K562 (cell line): Measurements from ENCODE around the gene RPS23. TPM values are rescaled to one million over a fixed set of nuclear protein-coding genes. Genes with fewer than 3 reads are reported as not detected.
A peak's percentile ranks its signal among the peaks of the same experiment; 100 is the strongest.

Experiments
- ATAC-seq: fragments of 200-7000 bp; cut with Tn5 transposase; 3 replicates; pipeline ENCODE4 v1.9.1; 2020; ENCODE audit warnings: moderate library complexity
- BruUV-seq: library from RNA; stranded (reverse); fragments of 400-500 nt; replicated peaks from 2 replicates; lab custom pipeline; 2021; lab: Mats Ljungman, UMichigan
- CTCF ChIA-PET: fragments of 300-600 bp; formaldehyde crosslinking; extraction: SDS; loops from one replicate; lab custom pipeline; 2021; ENCODE audit warnings: low intra/inter-chr PET ratio; lab: Yijun Ruan, JAX
- POLR2A ChIA-PET: fragments of 300-600, 350-650 bp; sonication (Branson Sonifier 250); formaldehyde crosslinking; extraction: SDS; loops from one replicate; lab custom pipeline; 2021; ENCODE audit warnings: antibody characterized with exemption, inconsistent platforms; lab: Yijun Ruan, JAX
- DNase-seq, 4 experiments: peaks; one replicate each; pipeline versions ENCODE4 v3.0.0 to v3.0.0-alpha.2; 2011 to 2018; ENCODE audit warnings: low spot score in 3 of 4, mixed read lengths in 3 of 4; ENCODE audit errors: extremely low read depth in 1 of 4
- FAIRE-seq: peaks from 2 replicates; lab custom pipeline; 2011; peaks lifted over from hg19 to GRCh38; lab: Jason Lieb, UNC
- H2AFZ ChIP-seq: 2 replicates; pipeline ENCODE4 v1.6.0; 2011; ENCODE audit warnings: low read depth, low read length, control low read depth, inconsistent platforms
- H3K27ac ChIP-seq: fragments of 200-600 bp; 3 replicates; pipeline ENCODE4 v1.8.0; 2011; ENCODE audit warnings: low read depth, mild to moderate bottlenecking, control low read depth, inconsistent platforms, low read length, moderate library complexity, mixed read lengths; ENCODE audit errors: extremely low read depth
- H3K27me3 ChIP-seq, 2 experiments: fragments of 300-600 bp in 1 of 2; 2 replicates in 1 of 2; 3 replicates in 1 of 2; pipeline versions ENCODE4 v1.6.0 to v1.8.0; 2011; ENCODE audit warnings: inconsistent platforms in 2 of 2, low read length in 2 of 2, mild to moderate bottlenecking in 1 of 2, mixed read lengths in 1 of 2, moderate library complexity in 1 of 2; ENCODE audit not compliant: control insufficient read depth in 2 of 2, insufficient read depth in 2 of 2
- H3K36me3 ChIP-seq: fragments of 300-600 bp; 3 replicates; pipeline ENCODE4 v1.8.0; 2011; ENCODE audit warnings: mild to moderate bottlenecking, low read length, inconsistent platforms; ENCODE audit not compliant: control insufficient read depth, insufficient read depth
- H3K4me1 ChIP-seq, 2 experiments: fragments of 200-600 bp in 1 of 2; replicated peaks in 1 of 2; 2 replicates in 1 of 2; 3 replicates in 1 of 2; pipeline versions ENCODE4 v1.5.1 to v1.8.0; 2011; ENCODE audit warnings: inconsistent platforms in 2 of 2, low read length in 2 of 2, mild to moderate bottlenecking in 1 of 2, mixed read lengths in 1 of 2, moderate library complexity in 1 of 2; ENCODE audit not compliant: control insufficient read depth in 2 of 2, insufficient read depth in 2 of 2
- H3K4me2 ChIP-seq: 2 replicates; pipeline ENCODE4 v1.6.1; 2011; ENCODE audit warnings: low read length, control low read depth, inconsistent platforms, mixed read lengths; ENCODE audit not compliant: insufficient read depth
- H3K4me3 ChIP-seq: fragments of 200-600 bp; sonication (generic), shearing (Covaris generic); 2 replicates; pipeline ENCODE4 v1.5.1; 2016; ENCODE audit warnings: control low read depth, inconsistent platforms
- H3K79me2 ChIP-seq: fragments of 200-600 bp; 3 replicates; pipeline ENCODE4 v1.8.0; 2011; ENCODE audit warnings: low read length, inconsistent platforms; ENCODE audit not compliant: control insufficient read depth, insufficient read depth
- H3K9ac ChIP-seq, 2 experiments: 2 replicates each; pipeline versions ENCODE4 v1.6.0 to v1.6.1; 2011; ENCODE audit warnings: low read depth in 2 of 2, low read length in 2 of 2, control low read depth in 1 of 2, inconsistent platforms in 1 of 2, mild to moderate bottlenecking in 1 of 2, mixed read lengths in 1 of 2; ENCODE audit not compliant: insufficient read depth in 1 of 2
- H3K9me1 ChIP-seq: one replicate; pipeline ENCODE4 v1.6.0; 2011; ENCODE audit warnings: inconsistent platforms, mild to moderate bottlenecking, low read length, moderate library complexity; ENCODE audit not compliant: control insufficient read depth, insufficient read depth
- H3K9me3 ChIP-seq: replicated peaks from 2 replicates; pipeline ENCODE4 v1.5.1; 2011; ENCODE audit warnings: low read depth, low read length, inconsistent platforms; ENCODE audit not compliant: control insufficient read depth, insufficient read depth
- H4K20me1 ChIP-seq: replicated peaks from 2 replicates; pipeline ENCODE4 v1.6.1; 2011; ENCODE audit warnings: low read length, inconsistent platforms, mixed read lengths; ENCODE audit not compliant: control insufficient read depth, insufficient read depth
- BCOR ChIP-seq: fragments of 450-650 bp; IDR thresholded peaks from 2 replicates; pipeline ENCODE4 v1.6.1; 2016
- C11orf30 ChIP-seq: fragments of 450-650 bp; IDR thresholded peaks from 2 replicates; pipeline ENCODE4 v1.6.1; 2016; ENCODE audit warnings: low read depth, mild to moderate bottlenecking
- CBX3 ChIP-seq, 2 experiments: IDR thresholded peaks; 1 replicate in 1 of 2; 2 replicates in 1 of 2; pipeline ENCODE4 v1.6.1; 2012; ENCODE audit warnings: inconsistent platforms in 2 of 2, low read length in 2 of 2, borderline replicate concordance in 1 of 2, control low read depth in 1 of 2
- HNRNPL ChIP-seq: fragments of 200-400 bp; formaldehyde crosslinking; IDR thresholded peaks from 2 replicates; pipeline ENCODE4 v1.6.1; 2017; ENCODE audit warnings: low read depth, mild to moderate bottlenecking, low read length
- KHSRP ChIP-seq: fragments of 450-650 bp; IDR thresholded peaks from 2 replicates; pipeline ENCODE4 v1.6.1; 2017
- MCM5 ChIP-seq: fragments of 450-650 bp; IDR thresholded peaks from 2 replicates; pipeline ENCODE4 v1.6.1; 2016; ENCODE audit warnings: low read depth
- MTA2 ChIP-seq: fragments of 450-650 bp; IDR thresholded peaks from 2 replicates; pipeline ENCODE4 v1.6.1; 2016; ENCODE audit warnings: low read depth
- NFATC3 ChIP-seq: fragments of 450-650 bp; IDR thresholded peaks from 2 replicates; pipeline ENCODE4 v1.6.1; 2017; ENCODE audit warnings: mild to moderate bottlenecking
- RBM25 ChIP-seq: fragments of 200-400 bp; formaldehyde crosslinking; IDR thresholded peaks from 2 replicates; pipeline ENCODE4 v1.6.1; 2018; ENCODE audit warnings: low read length, low read depth, moderate library complexity; ENCODE audit not compliant: severe bottlenecking
- SETDB1 ChIP-seq: IDR thresholded peaks from one replicate; pipeline ENCODE4 v1.6.1; 2012; ENCODE audit warnings: low read length, control low read depth, inconsistent platforms
- XRCC3 ChIP-seq: fragments of 450-650 bp; IDR thresholded peaks from 2 replicates; pipeline ENCODE4 v1.6.1; 2017; ENCODE audit warnings: mild to moderate bottlenecking, moderate library complexity
- ZFP36 ChIP-seq: fragments of 150-350 bp; IDR thresholded peaks from 2 replicates; pipeline ENCODE4 v1.6.1; 2018; ENCODE audit warnings: low read length, low read depth; ENCODE audit not compliant: partially characterized antibody
- ZFPM2 ChIP-seq: fragments of 250-450 bp; sonication (Bioruptor Pico); IDR thresholded peaks from 2 replicates; pipeline ENCODE4 v1.5.1; 2022; ENCODE audit warnings: mild to moderate bottlenecking
- ZNF146 ChIP-seq: IDR thresholded peaks from one replicate; pipeline ENCODE4 v1.6.1; 2018; ENCODE audit warnings: missing compliant biosample characterization; ENCODE audit not compliant: unreplicated experiment
- ZNF239 ChIP-seq: fragments of 250-450 bp; sonication (Bioruptor Pico); IDR thresholded peaks from 2 replicates; pipeline ENCODE4 v1.4.0; 2020; ENCODE audit warnings: mild to moderate bottlenecking
- WGBS: fragments of 100-300 bp; shearing (Covaris generic); methylation state at CpG from one replicate; pipeline ENCODE4 v1.1.6; 2016; ENCODE audit warnings: low coverage, mixed read lengths; ENCODE audit not compliant: insufficient coverage; ENCODE audit errors: missing lambda C conversion rate; 5-methylcytosine and 5-hydroxymethylcytosine counted together
- in situ Hi-C: fragments of 300-500 bp; cut with MboI; formaldehyde crosslinking; loops from 4 replicates; pipeline ENCODE4 v1.15.0; 2018; ENCODE audit warnings: inconsistent platforms, mixed read lengths
- intact Hi-C: fragments of 100-400 bp; cut with micrococcal nuclease; formaldehyde crosslinking; loops from 2 replicates; pipeline ENCODE4 v1.14.2; 2022
- polyA plus RNA-seq, 8 experiments: library from polyadenylated mRNA; depleted of rRNA in 4 of 8; stranded (reverse) in 5 of 8; unstranded in 3 of 8; fragments of >200 nt; fragmentation: Nextera tagmentation in 2 of 8; fragmentation: Illumina TruSeq in 1 of 8; extraction: Ambion mirVana in 2 of 8; extraction: Trizol in 1 of 8; gene quantifications; 2 replicates each; pipeline versions ENCODE4 v1.2.1 to v1.2.3, GENCODE V29; 2011 to 2014; ENCODE audit warnings: inconsistent platforms in 1 of 8, missing spikeins in 1 of 8
- total RNA-seq, 7 experiments: library from RNA; depleted of rRNA in 6 of 7; stranded (reverse); fragments of >200 nt in 6 of 7; fragmentation: Illumina TruSeq in 2 of 7; extraction: Trizol in 2 of 7; gene quantifications; 2 replicates each; pipeline versions ENCODE4 v1.2.1 to v1.2.3, GENCODE V29; 2011 to 2021; ENCODE audit warnings: low replicate concordance in 1 of 7
- TF ChIP-seq, protein P1 (sequence below): fragments of 250-450 bp; sonication (Bioruptor Pico); IDR thresholded peaks from 2 replicates; pipeline ENCODE4 v1.8.0; 2022; ENCODE audit warnings: inconsistent platforms
- TF ChIP-seq, protein P2 (sequence below): fragments of 450-650 bp; IDR thresholded peaks from 2 replicates; pipeline ENCODE4 v1.6.1; 2016; ENCODE audit warnings: mild to moderate bottlenecking

The RPS23 gene
- total and polyA plus RNA-seq, 9 of the 15 experiments (the other 6 are each of a cell fraction or from before 2014, with no cell fraction given), result 3,252 to 10,689 (median 6,302) TPM

DNA sequence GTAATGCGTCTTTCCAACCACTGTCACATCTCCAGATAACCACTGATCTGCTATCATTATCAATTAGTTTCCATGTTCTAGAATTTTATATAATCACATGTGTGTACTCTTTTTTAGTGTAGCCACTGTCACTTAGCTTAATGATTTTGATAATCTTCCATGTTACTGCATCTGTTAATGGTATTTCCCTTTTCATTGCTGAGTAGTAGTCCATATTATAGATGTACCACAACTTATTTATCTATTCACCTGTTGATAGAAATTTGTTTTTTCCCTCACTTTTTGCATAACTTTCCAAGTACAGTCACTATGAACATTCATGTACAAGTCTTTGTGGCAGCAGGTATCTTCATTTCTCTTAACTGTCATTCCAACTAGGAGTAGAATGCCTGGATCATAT lies 30.3 kb upstream of the RPS23 start:
- ChIA-PET POLR2A (no interaction called here), CTCF (no interaction called here)
- Histone ChIP-seq H3K9me3 (no peaks in the 10 kb centered on the region), H3K27ac (no peak overlapping the region), H3K9ac (no peak overlapping the region), H3K4me2 (no peak overlapping the region), H3K4me3 (no peak overlapping the region), H4K20me1 (no peaks in the 10 kb centered on the region), H2AFZ (no peak overlapping the region), H3K4me1 (peaks cover 0 to 10% of the 10 kb centered on the region in 2 experiments; a peak in 3 of 5 replicates), H3K27me3 (no peaks in the 10 kb centered on the region), H3K9me1 (no peaks in the 10 kb centered on the region), H3K36me3 (no peaks in the 10 kb centered on the region), H3K79me2 (no peaks in the 10 kb centered on the region)
- intact Hi-C loops (no loop called here), in situ Hi-C loops (no loop called here)
- ATAC-seq (no peak), FAIRE-seq (no peak), DNase-seq (no peak)
- 80% methylated on average over 1 of the region's 1 CpG for WGBS
- no TSS peak for BruUV-seq
- TF ChIP-seq CBX3 (IDR thresholded peaks at IDR 0.05; ENCODE audit: borderline replicate concordance in 1 of 2, low read length in 2 of 2), result peak in 1 of 2 experiments; percentile 64; a peak in 1 of 3 replicates
- 0 out of 2 replicates have a peak, but pooled peaks have one; percentile 32 for TF ChIP-seq BCOR
- TF ChIP-seq, protein P1, sequence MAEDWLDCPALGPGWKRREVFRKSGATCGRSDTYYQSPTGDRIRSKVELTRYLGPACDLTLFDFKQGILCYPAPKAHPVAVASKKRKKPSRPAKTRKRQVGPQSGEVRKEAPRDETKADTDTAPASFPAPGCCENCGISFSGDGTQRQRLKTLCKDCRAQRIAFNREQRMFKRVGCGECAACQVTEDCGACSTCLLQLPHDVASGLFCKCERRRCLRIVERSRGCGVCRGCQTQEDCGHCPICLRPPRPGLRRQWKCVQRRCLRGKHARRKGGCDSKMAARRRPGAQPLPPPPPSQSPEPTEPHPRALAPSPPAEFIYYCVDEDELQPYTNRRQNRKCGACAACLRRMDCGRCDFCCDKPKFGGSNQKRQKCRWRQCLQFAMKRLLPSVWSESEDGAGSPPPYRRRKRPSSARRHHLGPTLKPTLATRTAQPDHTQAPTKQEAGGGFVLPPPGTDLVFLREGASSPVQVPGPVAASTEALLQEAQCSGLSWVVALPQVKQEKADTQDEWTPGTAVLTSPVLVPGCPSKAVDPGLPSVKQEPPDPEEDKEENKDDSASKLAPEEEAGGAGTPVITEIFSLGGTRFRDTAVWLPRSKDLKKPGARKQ, result no peak
- TF ChIP-seq MTA2, result no peak
- TF ChIP-seq XRCC3, result peak; percentile 21; the same call in 1 of the 2 replicates
- no peak for TF ChIP-seq ZFPM2 (CRISPR knock-in tag)
- no peak for TF ChIP-seq KHSRP
- no peak for TF ChIP-seq HNRNPL
- peak; percentile 96 for TF ChIP-seq ZNF146 (CRISPR knock-in tag)
- peak; percentile 75 for TF ChIP-seq RBM25
- no peak for TF ChIP-seq SETDB1
- TF ChIP-seq C11orf30, result no peak
- TF ChIP-seq, protein P2, sequence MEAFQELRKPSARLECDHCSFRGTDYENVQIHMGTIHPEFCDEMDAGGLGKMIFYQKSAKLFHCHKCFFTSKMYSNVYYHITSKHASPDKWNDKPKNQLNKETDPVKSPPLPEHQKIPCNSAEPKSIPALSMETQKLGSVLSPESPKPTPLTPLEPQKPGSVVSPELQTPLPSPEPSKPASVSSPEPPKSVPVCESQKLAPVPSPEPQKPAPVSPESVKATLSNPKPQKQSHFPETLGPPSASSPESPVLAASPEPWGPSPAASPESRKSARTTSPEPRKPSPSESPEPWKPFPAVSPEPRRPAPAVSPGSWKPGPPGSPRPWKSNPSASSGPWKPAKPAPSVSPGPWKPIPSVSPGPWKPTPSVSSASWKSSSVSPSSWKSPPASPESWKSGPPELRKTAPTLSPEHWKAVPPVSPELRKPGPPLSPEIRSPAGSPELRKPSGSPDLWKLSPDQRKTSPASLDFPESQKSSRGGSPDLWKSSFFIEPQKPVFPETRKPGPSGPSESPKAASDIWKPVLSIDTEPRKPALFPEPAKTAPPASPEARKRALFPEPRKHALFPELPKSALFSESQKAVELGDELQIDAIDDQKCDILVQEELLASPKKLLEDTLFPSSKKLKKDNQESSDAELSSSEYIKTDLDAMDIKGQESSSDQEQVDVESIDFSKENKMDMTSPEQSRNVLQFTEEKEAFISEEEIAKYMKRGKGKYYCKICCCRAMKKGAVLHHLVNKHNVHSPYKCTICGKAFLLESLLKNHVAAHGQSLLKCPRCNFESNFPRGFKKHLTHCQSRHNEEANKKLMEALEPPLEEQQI, result no peak
- TF ChIP-seq NFATC3, result no peak
- no peak for TF ChIP-seq ZNF239 (CRISPR knock-in tag)
- no peak for TF ChIP-seq MCM5
- TF ChIP-seq ZFP36, result no peak
